H1 (cell line): Measurements from ENCODE around the gene USP35. TPM values are rescaled to one million over a fixed set of nuclear protein-coding genes. Genes with fewer than 3 reads are reported as not detected.

ENCODE experiments used
- CTCF ChIA-PET: fragments of 300-600 bp; sonication (Branson Sonifier 250); formaldehyde crosslinking; loops from one replicate; lab custom pipeline; 2021; ENCODE audit not compliant: partially characterized antibody; lab: Charles Lee
- POLR2A ChIA-PET: fragments of 300-600 bp; sonication (Branson Sonifier 250); formaldehyde crosslinking; loops from one replicate; lab custom pipeline; 2021; ENCODE audit warnings: inconsistent platforms; ENCODE audit not compliant: partially characterized antibody; lab: Charles Lee
- DNase-seq, 2 experiments: peaks; one replicate each; pipeline versions ENCODE4 v3.0.0 to v3.0.0-alpha.2; 2010 to 2022; ENCODE audit warnings: low spot score in 2 of 2, low read depth in 1 of 2, mixed read lengths in 1 of 2
- FAIRE-seq: peaks from 2 replicates; lab custom pipeline; 2011; peaks lifted over from hg19 to GRCh38; lab: Jason Lieb, UNC
- H2AFZ ChIP-seq: 2 replicates; pipeline ENCODE4 v1.8.1; 2012; ENCODE audit warnings: low read length, inconsistent platforms
- H2AK5ac ChIP-seq: 2 replicates; pipeline ENCODE4 v1.6.1; 2013; ENCODE audit warnings: low read depth, low read length
- H2BK120ac ChIP-seq: replicated peaks from 2 replicates; pipeline ENCODE3; 2013; ENCODE audit warnings: low read depth, low read length, inconsistent platforms
- H2BK12ac ChIP-seq: 2 replicates; pipeline ENCODE4 v1.6.1; 2013; ENCODE audit warnings: low read depth, low read length
- H2BK15ac ChIP-seq: 2 replicates; pipeline ENCODE4 v1.6.1; 2013; ENCODE audit warnings: low read length
- H2BK20ac ChIP-seq: 2 replicates; pipeline ENCODE4 v1.6.1; 2013; ENCODE audit warnings: low read length
- H2BK5ac ChIP-seq: 2 replicates; pipeline ENCODE4 v1.6.1; 2013; ENCODE audit warnings: low read depth, low read length
- H3K14ac ChIP-seq: 2 replicates; pipeline ENCODE4 v1.6.1; 2013; ENCODE audit warnings: inconsistent platforms; ENCODE audit not compliant: insufficient read length
- H3K18ac ChIP-seq: 2 replicates; pipeline ENCODE4 v1.6.1; 2013; ENCODE audit warnings: low read length; ENCODE audit errors: extremely low read depth
- H3K23ac ChIP-seq: 2 replicates; pipeline ENCODE4 v1.6.1; 2013; ENCODE audit warnings: inconsistent platforms; ENCODE audit not compliant: insufficient read length
- H3K23me2 ChIP-seq: 2 replicates; pipeline ENCODE4 v1.6.1; 2013; ENCODE audit warnings: low read depth, low read length
- H3K27ac ChIP-seq: 2 replicates; pipeline ENCODE4 v1.6.1; 2011; ENCODE audit warnings: low read depth, low read length, inconsistent platforms
- H3K27me3 ChIP-seq, 4 experiments: replicated peaks in 1 of 4; 1 replicate in 1 of 4; 2 replicates in 3 of 4; pipeline versions ENCODE4 v1.6.1 to v1.8.1; 2011 to 2013; ENCODE audit warnings: low read length in 3 of 4, mild to moderate bottlenecking in 3 of 4, inconsistent platforms in 2 of 4, mixed read lengths in 2 of 4, moderate library complexity in 1 of 4; ENCODE audit not compliant: control insufficient read depth in 3 of 4, insufficient read depth in 3 of 4; ENCODE audit errors: extremely low read depth in 1 of 4
- H3K36me3 ChIP-seq, 4 experiments: 2 replicates each; pipeline versions ENCODE4 v1.6.1 to v1.8.1; 2011 to 2013; ENCODE audit warnings: mild to moderate bottlenecking in 4 of 4, low read length in 3 of 4, moderate library complexity in 2 of 4, control low read depth in 1 of 4, inconsistent platforms in 1 of 4; ENCODE audit not compliant: insufficient read depth in 4 of 4, control insufficient read depth in 2 of 4
- H3K4ac ChIP-seq: replicated peaks from 2 replicates; pipeline ENCODE3; 2013; ENCODE audit warnings: low read length, low read depth, mixed read lengths, inconsistent platforms; ENCODE audit not compliant: insufficient read length
- H3K4me1 ChIP-seq, 4 experiments: replicated peaks in 1 of 4; 1 replicate in 1 of 4; 2 replicates in 3 of 4; pipeline versions ENCODE4 v1.6.1 to v1.8.1; 2011 to 2013; ENCODE audit warnings: low read length in 3 of 4, inconsistent platforms in 2 of 4, mixed read lengths in 1 of 4; ENCODE audit not compliant: insufficient read depth in 4 of 4, control insufficient read depth in 3 of 4
- H3K4me2 ChIP-seq, 2 experiments: 2 replicates each; pipeline versions ENCODE4 v1.6.1 to v1.8.1; 2011 to 2013; ENCODE audit warnings: low read depth in 2 of 2, low read length in 2 of 2, control low read depth in 1 of 2, inconsistent platforms in 1 of 2, mild to moderate bottlenecking in 1 of 2; ENCODE audit not compliant: insufficient read depth in 1 of 2
- H3K4me3 ChIP-seq, 4 experiments: fragments of 200-600, 300-600 bp in 1 of 4; sonication (generic), shearing (Covaris generic), sonication (Bioruptor Twin) in 1 of 4; 2 replicates each; pipeline versions ENCODE4 v1.5.1 to v1.8.1; 2011 to 2016; ENCODE audit warnings: low read length in 4 of 4, low read depth in 3 of 4, control low read depth in 2 of 4, inconsistent platforms in 2 of 4, mild to moderate bottlenecking in 2 of 4, mixed read lengths in 1 of 4, moderate library complexity in 1 of 4; ENCODE audit not compliant: insufficient read depth in 2 of 4; ENCODE audit errors: extremely low read depth in 1 of 4
- H3K56ac ChIP-seq: replicated peaks from 2 replicates; pipeline ENCODE3; 2013; ENCODE audit warnings: low read depth, mild to moderate bottlenecking, mixed read lengths, low read length, inconsistent platforms; ENCODE audit not compliant: insufficient read length
- H3K79me1 ChIP-seq: 2 replicates; pipeline ENCODE4 v1.6.1; 2013; ENCODE audit warnings: low read depth, low read length, control low read depth
- H3K79me2 ChIP-seq, 2 experiments: 2 replicates each; pipeline versions ENCODE4 v1.6.1 to v1.8.1; 2012 to 2013; ENCODE audit warnings: low read length in 2 of 2, mild to moderate bottlenecking in 2 of 2, inconsistent platforms in 1 of 2; ENCODE audit not compliant: insufficient read depth in 2 of 2, control insufficient read depth in 1 of 2
- H3K9ac ChIP-seq, 4 experiments: replicated peaks in 1 of 4; 1 replicate in 1 of 4; 2 replicates in 3 of 4; pipeline versions ENCODE4 v1.6.1 to v1.8.1; 2011 to 2013; ENCODE audit warnings: low read depth in 3 of 4, low read length in 3 of 4, control low read depth in 2 of 4, mild to moderate bottlenecking in 2 of 4, moderate library complexity in 2 of 4, inconsistent platforms in 1 of 4; ENCODE audit errors: extremely low read depth in 1 of 4
- H3K9me3 ChIP-seq, 2 experiments: 2 replicates each; pipeline versions ENCODE4 v1.6.1 to v1.8.1; 2012 to 2013; ENCODE audit warnings: mild to moderate bottlenecking in 2 of 2, moderate library complexity in 2 of 2, control low read depth in 1 of 2, inconsistent platforms in 1 of 2, low read depth in 1 of 2, low read length in 1 of 2, mixed read lengths in 1 of 2; ENCODE audit not compliant: insufficient read depth in 2 of 2
- H4K20me1 ChIP-seq, 2 experiments: replicated peaks in 1 of 2; 2 replicates each; pipeline versions ENCODE3 to v1.8.1; 2011 to 2013; ENCODE audit warnings: inconsistent platforms in 2 of 2, low read length in 2 of 2, mild to moderate bottlenecking in 1 of 2; ENCODE audit not compliant: insufficient read depth in 2 of 2, control insufficient read depth in 1 of 2
- H4K5ac ChIP-seq: 2 replicates; pipeline ENCODE4 v1.6.1; 2013; ENCODE audit warnings: low read length, low read depth, mixed read lengths, inconsistent platforms; ENCODE audit not compliant: insufficient read length
- H4K8ac ChIP-seq: 2 replicates; pipeline ENCODE4 v1.8.0; 2013; ENCODE audit warnings: mild to moderate bottlenecking, moderate library complexity, low read length, inconsistent platforms; ENCODE audit not compliant: insufficient read depth; ENCODE audit errors: extremely low read depth
- H4K91ac ChIP-seq: replicated peaks from 2 replicates; pipeline ENCODE3; 2013; ENCODE audit warnings: low read length, mixed read lengths, inconsistent platforms; ENCODE audit not compliant: insufficient read length
- BACH1 ChIP-seq: IDR thresholded peaks from 2 replicates; pipeline ENCODE4 v1.6.1; 2012; ENCODE audit warnings: low read length, improper control_type of control experiment
- SP2 ChIP-seq: IDR thresholded peaks from 2 replicates; pipeline ENCODE4 v1.6.1; 2012; ENCODE audit warnings: mild to moderate bottlenecking, low read length, inconsistent platforms
- SP4 ChIP-seq: IDR thresholded peaks from 2 replicates; pipeline ENCODE4 v1.6.1; 2012; ENCODE audit warnings: low read length, inconsistent platforms
- TAF7 ChIP-seq: optimal IDR thresholded peaks from 2 replicates; pipeline ENCODE3; 2011; ENCODE audit warnings: low read depth, mild to moderate bottlenecking, inconsistent platforms, low read length, moderate library complexity, borderline replicate concordance
- WGBS, 2 experiments: shearing (Covaris generic) in 1 of 2; methylation state at CpG; one replicate each; pipeline versions ENCODE4 v1.1.6 to v1.1.7; 2013 to 2015; ENCODE audit warnings: low lambda C conversion rate in 2 of 2, mixed read lengths in 2 of 2, inconsistent platforms in 1 of 2, low coverage in 1 of 2, missing lambda C conversion rate in 1 of 2; ENCODE audit not compliant: insufficient replicate concordance in 2 of 2, insufficient coverage in 1 of 2, insufficient read length in 1 of 2; ENCODE audit errors: extremely low coverage in 1 of 2, missing lambda C conversion rate in 1 of 2; 5-methylcytosine and 5-hydroxymethylcytosine counted together
- polyA plus RNA-seq, 7 experiments: library from polyadenylated mRNA; depleted of rRNA in 3 of 7; stranded (reverse) in 5 of 7; unstranded in 2 of 7; fragments of >200 nt in 5 of 7; fragments of 200-250 nt in 2 of 7; gene quantifications; 1 replicate in 5 of 7; 2 replicates in 1 of 7; 4 replicates in 1 of 7; pipeline versions ENCODE4 v1.2.1 to v1.2.3, GENCODE V29; 2011 to 2013; ENCODE audit warnings: missing spikeins in 2 of 7, mixed read lengths in 2 of 7
- total RNA-seq: library from RNA; stranded (reverse); fragmentation: NEBNext Ultra II Directional; extraction: Animal tissue kit (Norgen Biotek cat#: 25700); gene quantifications from 2 replicates; pipeline ENCODE4 v1.2.1, GENCODE V29; 2021

USP35 gene
- total and polyA plus RNA-seq, 2 of the 8 experiments (the other 6 are each of a cell fraction or from before 2014, with no cell fraction given): 4.6 to 6.8 TPM

DNA sequence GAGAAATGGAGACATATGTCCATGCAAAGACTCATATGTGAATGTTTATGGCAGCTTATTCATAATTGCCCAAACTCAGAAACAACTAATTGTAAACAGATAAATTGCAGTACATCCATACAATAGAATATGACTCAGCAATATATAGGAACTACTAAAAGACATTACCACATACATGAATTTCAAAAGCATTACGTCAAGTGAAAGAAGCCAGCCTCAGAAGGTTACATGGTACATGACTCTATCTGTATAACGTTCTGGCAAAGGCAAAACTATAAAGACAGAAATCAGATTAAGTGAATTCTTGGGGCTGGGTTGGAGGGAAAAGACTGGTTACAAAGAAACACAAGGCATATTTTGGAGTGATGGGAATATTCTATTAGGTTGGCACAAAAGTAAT is 7.5 kb upstream of the USP35 start:
- Histone ChIP-seq H2BK20ac (no peak overlapping the region), H3K4me2 (no peak overlapping the region), H3K36me3 (no peaks in the 10 kb centered on the region), H2BK5ac (no peak overlapping the region), H3K14ac (no peak overlapping the region), H2BK120ac (no peak overlapping the region), H3K79me1 (no peaks in the 10 kb centered on the region), H3K9ac (no peak overlapping the region), H3K27me3 (no peaks in the 10 kb centered on the region), H3K18ac (no peak overlapping the region), H2BK12ac (no peak overlapping the region), H3K4me1 (peaks cover 0 to 2% (median 0%) of the 10 kb centered on the region in 4 experiments; a peak in 1 of 7 replicates), H3K4ac (no peak overlapping the region), H3K23ac (no peak overlapping the region), H2AFZ (no peak overlapping the region), H3K79me2 (no peaks in the 10 kb centered on the region), H4K91ac (no peak overlapping the region), H4K8ac (no peak overlapping the region), H3K4me3 (no peak overlapping the region), H3K56ac (no peak overlapping the region), H3K23me2 (0 out of 2 replicates have a peak, but pooled peaks cover 2% of the 10 kb centered on the region), H3K27ac (no peak overlapping the region), H4K20me1 (no peaks in the 10 kb centered on the region), H4K5ac (no peak overlapping the region), H2AK5ac (no peak overlapping the region), H2BK15ac (no peak overlapping the region), H3K9me3 (no peaks in the 10 kb centered on the region)
- TF ChIP-seq SP2 (no peak), TAF7 (no peak), BACH1 (peak; percentile 46; the same call in 1 of the 2 replicates), SP4 (no peak)
- 82% methylated on average over 2 of the region's 2 CpGs; no CpG with 5 or more reads in 1 of the 2 experiments for WGBS, 2 experiments
- POLR2A ChIA-PET: no interaction called here
- FAIRE-seq (no peak), DNase-seq (no peak)
- CTCF ChIA-PET: interaction anchor here (1.0 kb wide), 1 partner anchor 9 kb away, joined by 4 read pairs; no protein-coding TSS in a partner anchor
